ENCODE data around the gene HS1BP3. TPM values are rescaled to one million over a fixed set of nuclear protein-coding genes. Genes with fewer than 3 reads are reported as not detected.

HS1BP3 gene
- total and polyA plus RNA-seq, 9 of the 15 experiments (the other 6 are each of a cell fraction or from before 2014, with no cell fraction given), result 0.41 to 8.3 (median 5.9) TPM

- DNase-seq (ENCODE audit: extremely low read depth in 1 of 4, low spot score in 3 of 4) (peak; percentile 78 to 85 (median 82)), ATAC-seq (peak; percentile 99), FAIRE-seq (peak; percentile 80)
- no peak overlapping the region for H3K4me2 ChIP-seq (ENCODE audit: insufficient read depth, low read length)
- H2AFZ ChIP-seq (ENCODE audit: low read depth, low read length), result no peak overlapping the region
- BruUV-seq (replicated peaks), result no TSS peak
- no peak overlapping the region for H3K27ac ChIP-seq (ENCODE audit: extremely low read depth, low read depth, low read length)
- H4K20me1 ChIP-seq (replicated peaks; ENCODE audit: control insufficient read depth, insufficient read depth, low read length), result no peaks in the 10 kb centered on the region
- ChIA-PET CTCF (ENCODE audit: low intra/inter-chr PET ratio) (interaction anchor here (0.6 to 1.4 kb wide), 5 partner anchors 9 to 700 kb away, joined by 3 to 8 read pairs (median 3); partner anchors contain the start of gene HS1BP3), POLR2A (interaction anchor here (0.5 to 1.0 kb wide), 6 partner anchors 9 to 1351 kb away, joined by 3 to 6 read pairs (median 4); partner anchors contain the start of genes HS1BP3 and RHOB)
- H3K36me3 ChIP-seq (ENCODE audit: control insufficient read depth, insufficient read depth, low read length), result no peaks in the 10 kb centered on the region
- H3K9me3 ChIP-seq (replicated peaks; ENCODE audit: control insufficient read depth, insufficient read depth, low read depth, low read length), result no peaks in the 10 kb centered on the region
- no peak overlapping the region for H3K4me3 ChIP-seq
- H3K4me1 ChIP-seq (replicated peaks in 1 of 2; ENCODE audit: control insufficient read depth in 2 of 2, insufficient read depth in 2 of 2, low read length in 2 of 2), result peaks cover 7 to 16% of the 10 kb centered on the region in 2 experiments; a peak in 4 of 5 replicates
- H3K9me1 ChIP-seq (ENCODE audit: control insufficient read depth, insufficient read depth, low read length), result no peaks in the 10 kb centered on the region
- 21% methylated on average over 26 of the region's 26 CpGs for WGBS (ENCODE audit: insufficient coverage, low coverage, missing lambda C conversion rate)
- H3K79me2 ChIP-seq (ENCODE audit: control insufficient read depth, insufficient read depth, low read length), result no peaks in the 10 kb centered on the region
- H3K9ac ChIP-seq (ENCODE audit: insufficient read depth in 1 of 2, low read depth in 2 of 2, low read length in 2 of 2), result no peak overlapping the region
- no peaks in the 10 kb centered on the region for H3K27me3 ChIP-seq (ENCODE audit: control insufficient read depth in 2 of 2, insufficient read depth in 2 of 2, low read length in 2 of 2)
- intact Hi-C loops (cut with micrococcal nuclease), result loop anchor here (2.0 kb wide), 1 partner anchor 246 kb away; no protein-coding TSS in a partner anchor
- in situ Hi-C loops (cut with MboI), result no loop called here
- 0 out of 2 replicates have a peak, but pooled peaks have one; percentile 31 for TF ChIP-seq RBFOX2 (IDR thresholded peaks at IDR 0.05; ENCODE audit: low read depth, low read length)
- no peak for TF ChIP-seq BRD9 (IDR thresholded peaks at IDR 0.05; ENCODE audit: low read depth, partially characterized antibody)
- TF ChIP-seq NCOA6 (IDR thresholded peaks at IDR 0.05), result no peak
- TF ChIP-seq MYBL2 (IDR thresholded peaks at IDR 0.05; ENCODE audit: low read depth), result no peak
- TF ChIP-seq MYBL2 (CRISPR knock-in tag; IDR thresholded peaks at IDR 0.05; ENCODE audit: borderline replicate concordance), result no peak
- no peak for TF ChIP-seq KAT2B (IDR thresholded peaks at IDR 0.05; ENCODE audit: low read depth, low read length)
- TF ChIP-seq RAD51 (IDR thresholded peaks at IDR 0.05; ENCODE audit: borderline replicate concordance, low read depth), result no peak
- no peak for TF ChIP-seq DMBX1 (CRISPR knock-in tag; IDR thresholded peaks at IDR 0.05; ENCODE audit: borderline replicate concordance)
- TF ChIP-seq EWSR1 (IDR thresholded peaks at IDR 0.05; ENCODE audit: borderline replicate concordance, low read depth, partially characterized antibody), result no peak
- no peak for TF ChIP-seq COPS2 (conservative IDR thresholded peaks at IDR 0.05)
- TF ChIP-seq ATF6 (CRISPR knock-in tag; IDR thresholded peaks at IDR 0.05), result no peak
- 0 out of 4 replicates have a peak, but pooled peaks of 1 of the 2 experiments have one; percentile 21 for TF ChIP-seq MAZ (CRISPR knock-in tag; conservative IDR thresholded peaks at IDR 0.05 in 1 of 2, IDR thresholded peaks at IDR 0.05 in 1 of 2)
- no peak for TF ChIP-seq ZBTB2 (IDR thresholded peaks at IDR 0.05)
- no peak for TF ChIP-seq E2F4 (CRISPR knock-in tag; IDR thresholded peaks at IDR 0.05; ENCODE audit: low read depth)
- TF ChIP-seq EZH2 (IDR thresholded peaks at IDR 0.05; ENCODE audit: borderline replicate concordance, low read depth, low read length), result no peak
- 0 out of 2 replicates have a peak, but pooled peaks have one; percentile 13 for TF ChIP-seq CXXC5 (CRISPR knock-in tag; IDR thresholded peaks at IDR 0.05)
Observed at GRCh38 chr2:20642055-20642971, 8.6 kb downstream of the HS1BP3 start.
